Ramos (cell line): Measurements from ENCODE around the gene PC.

Experiments
- in situ Hi-C: fragments of 300-500 bp; cut with MboI; formaldehyde crosslinking; loops from one replicate; pipeline ENCODE4 v1.14.3; 2022; ENCODE audit warnings: low sequenced_read_pairs; ENCODE audit not compliant: unreplicated experiment

Gene PC

GRCh38 chr11:66956689-66957290, 1.4 kb downstream of the PC start:
- in situ Hi-C loops = no loop called here

GRCh38 chr11:66953081-66953833, 4.9 kb downstream of the PC start:
- in situ Hi-C loops = no loop called here

GRCh38 chr11:66951927-66952337, 6.3 kb downstream of the PC start:
- in situ Hi-C loops = no loop called here

- in situ Hi-C loops = no loop called here
Observed at GRCh38 chr11:66951135-66951534, 7.0 kb downstream of the PC start.

GRCh38 chr11:66950112-66950535, 8.1 kb downstream of the PC start:
- in situ Hi-C loops = no loop called here

GRCh38 chr11:66938582-66939135, 19.5 kb downstream of the PC start:
- in situ Hi-C loops = no loop called here

- in situ Hi-C loops = no loop called here
Observed at GRCh38 chr11:66937193-66937733, 20.9 kb downstream of the PC start.

GRCh38 chr11:66936311-66936711, 21.9 kb downstream of the PC start:
- in situ Hi-C loops = no loop called here

- in situ Hi-C loops = no loop called here
Observed at GRCh38 chr11:66934950-66935779, 23.0 kb downstream of the PC start.

GRCh38 chr11:66933531-66933930, 24.7 kb downstream of the PC start:
- in situ Hi-C loops = no loop called here

GRCh38 chr11:66932543-66932942, 25.6 kb downstream of the PC start:
- in situ Hi-C loops = no loop called here

- in situ Hi-C loops = no loop called here
Observed at GRCh38 chr11:66929753-66930152, 28.4 kb downstream of the PC start.

- in situ Hi-C loops = no loop called here
Observed at GRCh38 chr11:66924272-66924671, 33.9 kb downstream of the PC start.

- in situ Hi-C loops = no loop called here
Observed at GRCh38 chr11:66922551-66922950, 35.6 kb downstream of the PC start.

- in situ Hi-C loops = no loop called here
Observed at GRCh38 chr11:66920978-66921784, 37.0 kb downstream of the PC start.

GRCh38 chr11:66919923-66920322, 38.3 kb downstream of the PC start:
- in situ Hi-C loops = no loop called here

GRCh38 chr11:66918741-66919140, 39.4 kb downstream of the PC start:
- in situ Hi-C loops = no loop called here

GRCh38 chr11:66915866-66916265, 42.3 kb downstream of the PC start:
- in situ Hi-C loops = no loop called here

- in situ Hi-C loops = no loop called here
Observed at GRCh38 chr11:66915046-66915832, 42.9 kb downstream of the PC start.
